GM23248 (cell line): Measurements from ENCODE around the gene SLC39A2.

Source experiments
- EZH2 ChIP-seq: fragments of 200-600 bp; sonication (generic); IDR thresholded peaks from 2 replicates; pipeline ENCODE4 v1.6.1; 2018; ENCODE audit warnings: antibody characterized with exemption, mild to moderate bottlenecking; ENCODE audit not compliant: insufficient read depth, poor library complexity, severe bottlenecking
- EZH2phosphoT487 ChIP-seq: fragments of 200-600 bp; sonication (generic); IDR thresholded peaks from 2 replicates; pipeline ENCODE4 v1.6.1; 2018; ENCODE audit warnings: antibody characterized with exemption, moderate library complexity, mild to moderate bottlenecking, low read depth; ENCODE audit not compliant: insufficient read depth

DNA sequence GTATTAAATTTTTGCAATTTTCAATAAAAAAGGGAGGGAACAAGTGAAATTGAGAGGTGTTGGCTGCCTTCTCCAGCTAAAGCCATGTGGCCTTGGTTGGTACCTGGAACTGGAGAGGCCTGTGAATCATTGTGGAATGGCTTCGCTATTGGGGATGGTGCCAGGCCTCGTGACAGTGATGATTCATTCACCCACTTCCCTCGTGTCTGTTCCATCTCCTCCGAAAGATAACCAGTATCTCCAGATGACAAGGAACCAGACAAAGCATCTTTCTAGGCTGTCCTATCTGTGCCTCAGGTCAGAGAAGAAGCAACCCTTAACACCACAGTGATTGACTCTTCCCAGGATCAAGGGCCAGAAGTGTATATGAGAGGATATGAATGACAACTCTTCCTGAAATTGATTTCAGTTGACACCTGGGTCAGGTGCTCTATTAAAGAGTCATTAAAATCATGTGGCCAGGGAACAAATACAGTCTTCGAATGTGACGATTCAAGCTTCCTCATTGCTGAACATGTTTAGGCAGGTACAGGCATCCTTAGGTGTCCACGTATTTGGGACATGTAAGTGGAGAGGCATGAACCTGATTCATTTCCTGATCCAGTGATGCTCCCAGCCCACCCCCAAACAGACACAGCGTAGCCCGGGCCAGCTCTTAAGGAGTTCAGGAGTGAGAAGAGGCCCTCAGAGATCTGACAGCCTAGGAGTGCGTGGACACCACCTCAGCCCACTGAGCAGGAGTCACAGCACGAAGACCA is 42.8 kb downstream of the SLC39A2 start, which contains the start of gene RNASE7:
- no peak for TF ChIP-seq EZH2
- no peak for TF ChIP-seq EZH2phosphoT487
